Neuronal stem cell (in vitro differentiated cells): ENCODE data around the gene MEGF6.

Experiments
- DNase-seq: peaks from one replicate; pipeline ENCODE4 v3.0.0-alpha.2; 2013; ENCODE audit warnings: low spot score
- H2AFZ ChIP-seq: one replicate; pipeline ENCODE4 v1.6.1; 2013; ENCODE audit warnings: mild to moderate bottlenecking, low read length, inconsistent platforms
- H2AK5ac ChIP-seq: 2 replicates; pipeline ENCODE4 v1.6.1; 2013; ENCODE audit warnings: low read depth, mild to moderate bottlenecking, inconsistent platforms, low read length, moderate library complexity, mixed read lengths
- H2BK120ac ChIP-seq: 2 replicates; pipeline ENCODE4 v1.6.1; 2013; ENCODE audit warnings: low read depth, mild to moderate bottlenecking, inconsistent platforms, low read length, moderate library complexity, mixed read lengths
- H2BK12ac ChIP-seq: one replicate; pipeline ENCODE4 v1.6.1; 2013; ENCODE audit warnings: low read length, inconsistent platforms
- H2BK15ac ChIP-seq: 2 replicates; pipeline ENCODE4 v1.6.1; 2013; ENCODE audit warnings: mild to moderate bottlenecking, low read length, inconsistent platforms, mixed read lengths
- H2BK5ac ChIP-seq: one replicate; pipeline ENCODE4 v1.6.1; 2013; ENCODE audit warnings: inconsistent platforms, mild to moderate bottlenecking, low read length, moderate library complexity
- H3K14ac ChIP-seq: one replicate; pipeline ENCODE4 v1.6.1; 2013; ENCODE audit warnings: low read length, inconsistent platforms
- H3K18ac ChIP-seq: 2 replicates; pipeline ENCODE4 v1.6.1; 2013; ENCODE audit warnings: low read length, inconsistent platforms
- H3K23ac ChIP-seq: 2 replicates; pipeline ENCODE4 v1.6.1; 2013; ENCODE audit warnings: low read depth, mild to moderate bottlenecking, mixed read lengths, low read length, inconsistent platforms; ENCODE audit not compliant: poor library complexity
- H3K27ac ChIP-seq: replicated peaks from 3 replicates; pipeline ENCODE4 v1.5.1; 2013; ENCODE audit warnings: low read length, inconsistent platforms
- H3K27me3 ChIP-seq, 3 experiments: 2 replicates each; pipeline ENCODE4 v1.6.1; 2013; ENCODE audit warnings: low read length in 3 of 3, mild to moderate bottlenecking in 2 of 3, inconsistent platforms in 1 of 3, low read depth in 1 of 3, mixed read lengths in 1 of 3, moderate library complexity in 1 of 3; ENCODE audit not compliant: control insufficient read depth in 3 of 3, insufficient read depth in 3 of 3
- H3K36me3 ChIP-seq, 2 donors: replicated peaks in 1 of 2; 2 replicates each; pipeline ENCODE4 v1.6.1; 2013; ENCODE audit warnings: low read length in 2 of 2; ENCODE audit not compliant: control insufficient read depth in 2 of 2, insufficient read depth in 2 of 2
- H3K4ac ChIP-seq: 2 replicates; pipeline ENCODE4 v1.6.1; 2013; ENCODE audit warnings: inconsistent platforms, mild to moderate bottlenecking, low read length, moderate library complexity
- H3K4me1 ChIP-seq, 2 donors: 1 replicate in 1 of 2; 2 replicates in 1 of 2; pipeline ENCODE4 v1.6.1; 2013; ENCODE audit warnings: low read length in 2 of 2, low read depth in 1 of 2; ENCODE audit not compliant: control insufficient read depth in 2 of 2, insufficient read depth in 1 of 2
- H3K4me2 ChIP-seq: one replicate; pipeline ENCODE4 v1.6.1; 2013; ENCODE audit warnings: mild to moderate bottlenecking, low read length, inconsistent platforms; ENCODE audit not compliant: insufficient read depth, poor library complexity, severe bottlenecking
- H3K4me3 ChIP-seq, 2 donors: 2 replicates each; pipeline ENCODE4 v1.5.1; 2013; ENCODE audit warnings: low read length in 2 of 2, mild to moderate bottlenecking in 2 of 2, inconsistent platforms in 1 of 2, moderate library complexity in 1 of 2
- H3K79me1 ChIP-seq: one replicate; pipeline ENCODE4 v1.6.1; 2013; ENCODE audit warnings: low read depth, mild to moderate bottlenecking, inconsistent platforms, low read length, moderate library complexity
- H3K9ac ChIP-seq: one replicate; pipeline ENCODE4 v1.6.1; 2013; ENCODE audit warnings: mild to moderate bottlenecking, low read depth, low read length, inconsistent platforms; ENCODE audit not compliant: poor library complexity
- H3K9me3 ChIP-seq, 2 donors: replicated peaks in 1 of 2; 2 replicates each; pipeline versions ENCODE3 to v1.6.1; 2013; ENCODE audit warnings: low read length in 2 of 2, mild to moderate bottlenecking in 2 of 2, inconsistent platforms in 1 of 2, low read depth in 1 of 2, mixed read lengths in 1 of 2, moderate library complexity in 1 of 2; ENCODE audit not compliant: control insufficient read depth in 2 of 2, insufficient read depth in 1 of 2
- H4K8ac ChIP-seq: one replicate; pipeline ENCODE4 v1.6.1; 2013; ENCODE audit warnings: low read depth, mild to moderate bottlenecking, inconsistent platforms, low read length, moderate library complexity
- H4K91ac ChIP-seq: one replicate; pipeline ENCODE4 v1.6.1; 2013; ENCODE audit warnings: low read length, low read depth, mild to moderate bottlenecking, inconsistent platforms; ENCODE audit not compliant: poor library complexity
- WGBS, 2 donors: extraction: QIAGEN DNeasy Blood & Tissue Kit; methylation state at CpG; one replicate each; pipeline ENCODE4 v1.1.7; 2013; ENCODE audit warnings: missing lambda C conversion rate in 2 of 2, mixed read lengths in 1 of 2; ENCODE audit not compliant: insufficient read length in 2 of 2, insufficient replicate concordance in 1 of 2; ENCODE audit errors: extremely low coverage in 2 of 2; 5-methylcytosine and 5-hydroxymethylcytosine counted together

The MEGF6 gene

GRCh38 chr1:3632298-3632697, 21.0 kb upstream of the MEGF6 start:
- no peak overlapping the region for H3K4me2 ChIP-seq
- H3K18ac ChIP-seq = peak overlapping the region; percentile 55
- peak overlapping the region; percentile 61 for H3K27ac ChIP-seq
- peak overlapping the region; percentile 26 for H2BK5ac ChIP-seq
- peaks cover 0 to 11% of the 10 kb centered on the region in 2 donors for H3K4me1 ChIP-seq
- H4K8ac ChIP-seq = no peak overlapping the region
- peaks cover 40 to 88% of the 10 kb centered on the region in 2 donors for H3K36me3 ChIP-seq
- H2BK12ac ChIP-seq = peak overlapping the region; percentile 24
- peak overlapping the region; percentile 60 for H3K9ac ChIP-seq
- H2BK15ac ChIP-seq = peak overlapping the region; percentile 56
- H3K79me1 ChIP-seq = no peaks in the 10 kb centered on the region
- H2AK5ac ChIP-seq = peak overlapping the region; percentile 53
- no peak overlapping the region for H3K4ac ChIP-seq
- H2AFZ ChIP-seq = no peak overlapping the region
- H2BK120ac ChIP-seq = peak overlapping the region; percentile 67
- peak overlapping the region; percentile 14 for H3K14ac ChIP-seq
- peak overlapping the region; percentile 89 for H3K23ac ChIP-seq
- no peaks in the 10 kb centered on the region for H3K9me3 ChIP-seq
- no peaks in the 10 kb centered on the region for H3K27me3 ChIP-seq
- whole genome bisulfite sequencing, 2 donors = no CpG with 5 or more reads among the region's 17 CpGs
- peak overlapping the region; percentile 12 for H4K91ac ChIP-seq
- DNase-seq = no peak
- no peak overlapping the region for H3K4me3 ChIP-seq

GRCh38 chr1:3631320-3632260, 20.3 kb upstream of the MEGF6 start:
- Histone ChIP-seq H4K91ac (peak overlapping the region; percentile 12), H2BK120ac (peak overlapping the region; percentile 81), H3K4ac (no peak overlapping the region), H3K18ac (peak overlapping the region; percentile 87), H3K27me3 (no peaks in the 10 kb centered on the region), H2AFZ (no peak overlapping the region), H2BK15ac (peak overlapping the region; percentile 56), H3K4me2 (peak overlapping the region; percentile 4), H3K79me1 (no peaks in the 10 kb centered on the region), H2BK12ac (peak overlapping the region; percentile 63), H3K14ac (peak overlapping the region; percentile 82), H3K4me3 (no peak overlapping the region), H2BK5ac (peak overlapping the region; percentile 75), H3K27ac (peak overlapping the region; percentile 63), H4K8ac (no peak overlapping the region), H3K9ac (peak overlapping the region; percentile 55), H2AK5ac (peak overlapping the region; percentile 88), H3K4me1 (peaks cover 0 to 11% of the 10 kb centered on the region in 2 donors), H3K36me3 (peaks cover 35 to 85% of the 10 kb centered on the region in 2 donors), H3K9me3 (no peaks in the 10 kb centered on the region), H3K23ac (peak overlapping the region; percentile 68)
- no peak for DNase-seq
- no CpG with 5 or more reads among the region's 36 CpGs for WGBS, 2 donors

- Histone ChIP-seq H2AFZ (no peak overlapping the region), H2BK120ac (no peak overlapping the region), H3K4me1 (peaks cover under 1 to 11% of the 10 kb centered on the region in 2 donors), H2BK15ac (no peak overlapping the region), H3K23ac (peak overlapping the region; percentile 68), H2BK5ac (peak overlapping the region; percentile 75), H3K9ac (peak overlapping the region; percentile 55), H3K4me2 (no peak overlapping the region), H3K27me3 (no peaks in the 10 kb centered on the region), H3K9me3 (no peaks in the 10 kb centered on the region), H2AK5ac (peak overlapping the region; percentile 88), H3K18ac (no peak overlapping the region), H3K4ac (no peak overlapping the region), H3K79me1 (no peaks in the 10 kb centered on the region), H2BK12ac (no peak overlapping the region), H3K4me3 (no peak overlapping the region), H3K36me3 (peaks cover 33 to 80% of the 10 kb centered on the region in 2 donors), H4K8ac (no peak overlapping the region), H3K27ac (no peak overlapping the region), H3K14ac (peak overlapping the region; percentile 82), H4K91ac (no peak overlapping the region)
- no CpG with 5 or more reads among the region's 9 CpGs for WGBS, 2 donors
- DNase-seq = no peak
These were observed 19.6 kb upstream of the MEGF6 start for GRCh38 chr1:3630914-3631313.

GRCh38 chr1:3630161-3630611, 18.9 kb upstream of the MEGF6 start:
- Histone ChIP-seq H3K27me3 (no peaks in the 10 kb centered on the region), H3K14ac (no peak overlapping the region), H3K18ac (no peak overlapping the region), H3K4ac (no peak overlapping the region), H3K4me1 (peaks cover 6 to 15% of the 10 kb centered on the region in 2 donors), H2BK15ac (no peak overlapping the region), H3K27ac (no peak overlapping the region), H3K4me2 (no peak overlapping the region), H2AK5ac (no peak overlapping the region), H3K9me3 (no peaks in the 10 kb centered on the region), H2BK12ac (no peak overlapping the region), H4K91ac (no peak overlapping the region), H3K36me3 (peaks cover 31 to 78% of the 10 kb centered on the region in 2 donors), H2BK5ac (no peak overlapping the region), H3K4me3 (no peak overlapping the region), H3K9ac (no peak overlapping the region), H2AFZ (no peak overlapping the region), H2BK120ac (no peak overlapping the region), H3K23ac (peak overlapping the region; percentile 73), H4K8ac (no peak overlapping the region), H3K79me1 (no peaks in the 10 kb centered on the region)
- DNase-seq = no peak
- WGBS, 2 donors = no CpG with 5 or more reads among the region's 11 CpGs
